ENCODE data around the gene AP1M2.

DNA sequence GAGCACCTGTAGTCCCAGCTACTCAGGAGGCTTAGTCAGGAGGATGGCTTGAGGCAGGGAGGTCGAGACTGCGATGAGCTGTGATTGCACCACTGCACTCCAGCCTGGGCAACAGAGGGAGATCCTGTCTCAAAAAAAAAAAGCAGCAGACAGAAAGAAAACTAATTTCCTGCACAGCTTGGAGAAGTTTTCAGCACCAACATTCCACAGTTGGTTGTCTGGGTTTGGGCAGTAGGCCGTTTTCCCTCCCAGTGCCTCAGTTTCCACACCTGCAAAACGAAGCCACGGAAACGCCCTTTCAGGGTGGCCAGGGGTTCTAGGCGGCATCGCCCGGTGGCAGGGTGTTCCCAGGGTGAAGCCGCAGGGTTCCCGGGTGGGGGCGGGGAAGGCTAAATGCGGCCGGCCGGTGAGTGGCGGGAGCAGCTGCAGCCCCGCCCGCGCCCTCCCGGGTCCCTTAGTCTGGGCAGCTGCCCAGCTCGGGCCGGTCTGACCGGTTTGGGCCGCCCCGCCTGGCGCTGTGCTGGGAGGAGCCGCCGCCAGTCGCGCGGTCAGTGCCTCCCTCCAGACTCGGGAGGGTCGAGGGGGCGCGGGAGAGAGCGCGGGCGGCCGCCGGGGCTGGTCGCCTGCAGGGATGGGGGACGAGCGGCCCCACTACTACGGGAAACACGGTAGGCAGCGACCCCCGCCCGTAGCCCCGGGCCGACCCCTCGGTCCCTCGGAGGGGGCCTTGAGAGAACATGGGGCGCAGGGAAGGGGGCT lies 38.1 kb upstream of the AP1M2 start, which contains the start of gene SLC44A2:
- TF ChIP-seq EZH2 (IDR thresholded peaks at IDR 0.05; ENCODE audit: borderline replicate concordance, low read length) = no peak
- TF ChIP-seq, protein P1, sequence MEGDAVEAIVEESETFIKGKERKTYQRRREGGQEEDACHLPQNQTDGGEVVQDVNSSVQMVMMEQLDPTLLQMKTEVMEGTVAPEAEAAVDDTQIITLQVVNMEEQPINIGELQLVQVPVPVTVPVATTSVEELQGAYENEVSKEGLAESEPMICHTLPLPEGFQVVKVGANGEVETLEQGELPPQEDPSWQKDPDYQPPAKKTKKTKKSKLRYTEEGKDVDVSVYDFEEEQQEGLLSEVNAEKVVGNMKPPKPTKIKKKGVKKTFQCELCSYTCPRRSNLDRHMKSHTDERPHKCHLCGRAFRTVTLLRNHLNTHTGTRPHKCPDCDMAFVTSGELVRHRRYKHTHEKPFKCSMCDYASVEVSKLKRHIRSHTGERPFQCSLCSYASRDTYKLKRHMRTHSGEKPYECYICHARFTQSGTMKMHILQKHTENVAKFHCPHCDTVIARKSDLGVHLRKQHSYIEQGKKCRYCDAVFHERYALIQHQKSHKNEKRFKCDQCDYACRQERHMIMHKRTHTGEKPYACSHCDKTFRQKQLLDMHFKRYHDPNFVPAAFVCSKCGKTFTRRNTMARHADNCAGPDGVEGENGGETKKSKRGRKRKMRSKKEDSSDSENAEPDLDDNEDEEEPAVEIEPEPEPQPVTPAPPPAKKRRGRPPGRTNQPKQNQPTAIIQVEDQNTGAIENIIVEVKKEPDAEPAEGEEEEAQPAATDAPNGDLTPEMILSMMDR (IDR thresholded peaks at IDR 0.05; ENCODE audit: low read length) = no peak

All from OCI-LY1 (cell line).